ENCODE measurements around the gene PCA3. TPM values are rescaled to one million over a fixed set of nuclear protein-coding genes. Genes with fewer than 3 reads are reported as not detected.

The PCA3 gene
- total RNA-seq (2021; fragmentation: NEBNext Ultra II Directional; extraction: Animal tissue kit (Norgen Biotek cat#: 25700)), result not detected
- long read RNA-seq, result 0 reads

DNA sequence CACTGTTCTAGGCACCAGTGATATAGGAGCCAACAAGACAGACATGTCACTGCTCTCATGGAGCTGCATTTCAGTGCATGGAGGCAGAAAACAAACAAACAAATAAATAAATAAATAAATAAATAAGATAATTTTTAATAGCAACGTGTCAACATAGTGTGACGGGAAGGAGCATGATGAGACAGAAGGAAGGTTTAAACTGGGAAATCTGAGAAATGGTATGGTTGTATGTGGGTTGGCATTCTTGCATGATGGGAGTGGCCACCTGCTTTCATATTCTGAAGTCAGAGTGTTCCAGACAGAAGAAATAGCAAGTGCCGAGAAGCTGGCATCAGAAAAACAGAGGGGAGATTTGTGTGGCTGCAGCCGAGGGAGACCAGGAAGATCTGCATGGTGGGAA is at the start of gene PCA3:
Gene PCA3 (plus strand): TSS at position 301 of the 400 bp plus-strand sequence.
- Mint-ChIP-seq H3K9me3 (no peaks in the 10 kb centered on the region), H3K4me3 (no peak within 1 kb of the TSS), H3K27ac (no peak within 1 kb of the TSS), H3K36me3 (ENCODE audit: low read depth) (no peaks in the 10 kb centered on the region), H3K4me1 (ENCODE audit: low read depth) (no peaks in the 10 kb centered on the region), H3K27me3 (ENCODE audit: insufficient read depth) (peaks cover 13% of the 10 kb centered on the region)
- DNase-seq, result no peak
- TF ChIP-seq, protein P1, sequence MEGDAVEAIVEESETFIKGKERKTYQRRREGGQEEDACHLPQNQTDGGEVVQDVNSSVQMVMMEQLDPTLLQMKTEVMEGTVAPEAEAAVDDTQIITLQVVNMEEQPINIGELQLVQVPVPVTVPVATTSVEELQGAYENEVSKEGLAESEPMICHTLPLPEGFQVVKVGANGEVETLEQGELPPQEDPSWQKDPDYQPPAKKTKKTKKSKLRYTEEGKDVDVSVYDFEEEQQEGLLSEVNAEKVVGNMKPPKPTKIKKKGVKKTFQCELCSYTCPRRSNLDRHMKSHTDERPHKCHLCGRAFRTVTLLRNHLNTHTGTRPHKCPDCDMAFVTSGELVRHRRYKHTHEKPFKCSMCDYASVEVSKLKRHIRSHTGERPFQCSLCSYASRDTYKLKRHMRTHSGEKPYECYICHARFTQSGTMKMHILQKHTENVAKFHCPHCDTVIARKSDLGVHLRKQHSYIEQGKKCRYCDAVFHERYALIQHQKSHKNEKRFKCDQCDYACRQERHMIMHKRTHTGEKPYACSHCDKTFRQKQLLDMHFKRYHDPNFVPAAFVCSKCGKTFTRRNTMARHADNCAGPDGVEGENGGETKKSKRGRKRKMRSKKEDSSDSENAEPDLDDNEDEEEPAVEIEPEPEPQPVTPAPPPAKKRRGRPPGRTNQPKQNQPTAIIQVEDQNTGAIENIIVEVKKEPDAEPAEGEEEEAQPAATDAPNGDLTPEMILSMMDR (IDR thresholded peaks at IDR 0.05), result no peak

DNA sequence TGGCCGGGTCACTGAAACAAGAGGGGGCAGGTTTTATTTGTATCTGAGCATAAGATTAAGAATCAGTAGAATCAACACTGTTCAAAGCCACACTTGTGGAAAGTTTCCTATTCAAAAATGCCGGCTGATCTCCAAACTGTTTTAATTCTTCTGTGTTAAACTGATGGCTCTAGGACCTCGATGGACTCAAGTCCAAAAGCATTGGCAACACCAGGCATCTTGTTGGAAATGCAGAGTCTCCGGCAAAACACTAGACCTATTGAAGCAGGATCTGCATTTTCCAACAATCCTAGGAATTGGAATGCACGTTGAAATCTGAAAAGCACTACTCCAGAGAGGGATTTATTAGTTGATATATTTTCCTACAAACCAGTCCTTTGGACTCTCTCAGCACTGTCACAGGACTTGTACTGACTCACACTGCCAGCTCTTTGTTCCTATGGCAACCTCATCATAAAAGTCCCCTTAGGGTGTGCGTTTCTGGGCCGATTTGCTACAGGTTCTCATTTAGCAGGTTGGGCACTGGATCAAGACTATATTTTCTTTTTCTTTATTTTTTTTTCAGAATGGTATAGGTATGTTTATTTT is 48.1 kb upstream of the PCA3 start:
- Mint-ChIP-seq H3K4me1 (ENCODE audit: low read depth) (peaks cover 5% of the 10 kb centered on the region; the same call in 1 of the 2 replicates), H3K4me3 (no peak overlapping the region), H3K9me3 (no peaks in the 10 kb centered on the region), H3K27me3 (ENCODE audit: insufficient read depth) (peaks cover 20% of the 10 kb centered on the region), H3K36me3 (ENCODE audit: low read depth) (no peaks in the 10 kb centered on the region), H3K27ac (no peak overlapping the region)
- DNase-seq, result no peak
- TF ChIP-seq, protein P1 (IDR thresholded peaks at IDR 0.05), result no peak

DNA sequence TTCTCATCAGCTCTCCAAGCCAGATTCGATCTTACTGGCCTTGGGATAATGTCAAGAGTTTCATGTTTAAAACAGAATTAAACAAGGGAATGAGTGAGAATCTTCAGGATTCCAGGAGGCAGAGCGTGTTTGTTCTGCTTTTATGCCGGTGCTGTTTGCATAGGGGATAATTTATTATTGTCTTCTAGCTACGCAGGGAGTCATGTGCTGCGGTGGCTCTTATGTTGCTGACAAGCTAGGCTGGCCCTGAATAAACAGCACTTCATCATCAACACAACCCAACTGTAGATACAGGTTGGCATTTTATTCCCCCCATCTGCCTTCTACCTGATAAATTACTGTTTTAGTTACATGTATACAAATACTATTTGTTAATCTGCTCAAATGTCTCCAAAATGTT is 47.1 kb upstream of the PCA3 start:
- Mint-ChIP-seq H3K4me1 (ENCODE audit: low read depth) (peaks cover 5% of the 10 kb centered on the region; the same call in 1 of the 2 replicates), H3K9me3 (no peaks in the 10 kb centered on the region), H3K36me3 (ENCODE audit: low read depth) (no peaks in the 10 kb centered on the region), H3K27me3 (ENCODE audit: insufficient read depth) (peaks cover 19% of the 10 kb centered on the region), H3K27ac (no peak overlapping the region), H3K4me3 (no peak overlapping the region)
- TF ChIP-seq, protein P1 (IDR thresholded peaks at IDR 0.05), result no peak
- no peak for DNase-seq

DNA sequence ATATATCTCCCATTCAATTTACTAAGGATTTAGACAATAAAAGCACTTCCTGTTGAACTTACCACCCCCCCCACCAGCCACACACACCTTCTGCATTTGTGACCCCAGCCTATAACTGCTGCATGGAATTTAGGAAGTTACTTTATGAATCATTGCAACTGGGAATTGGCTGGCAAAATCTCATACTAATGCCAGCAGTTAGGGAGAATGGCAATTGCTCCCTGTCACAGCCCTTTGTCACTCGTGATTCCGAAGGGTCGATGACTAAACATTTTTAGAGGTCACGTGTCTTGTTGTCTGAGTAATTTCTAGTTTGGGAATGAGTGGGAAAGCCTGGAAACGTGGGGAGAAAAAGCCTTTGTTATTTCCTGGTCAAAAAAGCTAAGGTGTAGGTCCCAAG is 46.6 kb upstream of the PCA3 start:
- peaks cover 16% of the 10 kb centered on the region for H3K27me3 Mint-ChIP-seq (ENCODE audit: insufficient read depth)
- no peak overlapping the region for H3K27ac Mint-ChIP-seq
- H3K36me3 Mint-ChIP-seq (ENCODE audit: low read depth), result no peaks in the 10 kb centered on the region
- DNase-seq, result no peak
- H3K4me3 Mint-ChIP-seq, result no peak overlapping the region
- H3K4me1 Mint-ChIP-seq (ENCODE audit: low read depth), result peaks cover 5% of the 10 kb centered on the region; the same call in 1 of the 2 replicates
- TF ChIP-seq, protein P1 (IDR thresholded peaks at IDR 0.05), result no peak
- no peaks in the 10 kb centered on the region for H3K9me3 Mint-ChIP-seq

DNA sequence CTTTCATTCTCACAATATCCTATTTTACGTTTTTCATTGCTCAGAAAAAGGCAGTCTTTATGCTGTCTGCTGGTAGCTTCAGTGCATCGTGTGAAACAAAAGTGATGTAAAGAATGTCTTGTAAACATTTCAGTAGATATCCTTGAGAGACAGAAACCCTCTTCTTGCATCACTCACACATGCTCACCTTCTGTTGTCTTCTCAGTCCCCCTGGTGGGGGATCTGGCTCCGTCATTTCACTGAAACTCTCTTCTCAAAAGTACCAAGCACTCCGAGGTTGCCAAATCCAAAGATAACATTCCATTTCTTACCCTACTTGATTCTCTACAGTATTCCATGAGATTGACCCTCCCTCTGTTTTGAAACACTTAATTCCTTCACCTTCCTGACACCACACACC is 46.1 kb upstream of the PCA3 start:
- Mint-ChIP-seq H3K27ac (no peak overlapping the region), H3K4me3 (no peak overlapping the region), H3K4me1 (ENCODE audit: low read depth) (peaks cover 5% of the 10 kb centered on the region; the same call in 1 of the 2 replicates), H3K27me3 (ENCODE audit: insufficient read depth) (peaks cover 15% of the 10 kb centered on the region), H3K9me3 (no peaks in the 10 kb centered on the region), H3K36me3 (ENCODE audit: low read depth) (no peaks in the 10 kb centered on the region)
- TF ChIP-seq, protein P1 (IDR thresholded peaks at IDR 0.05), result peak; percentile 21; the same call in 1 of the 2 replicates
- no peak for DNase-seq
